Immature natural killer cell (primary cell): ENCODE data around the gene RSL1D1. TPM values are rescaled to one million over a fixed set of nuclear protein-coding genes. Genes with fewer than 3 reads are reported as not detected.

Experiments
- DNase-seq, 3 donors: peaks; one replicate each; pipeline ENCODE4 v3.0.0; 2022; ENCODE audit warnings: mixed read lengths in 1 of 3
- H3K27ac Mint-ChIP-seq, 6 donors: one replicate each; pipeline ENCODE4 v1.8.0; 2020; ENCODE audit warnings: mixed read lengths in 6 of 6, mild to moderate bottlenecking in 5 of 6, inconsistent platforms in 4 of 6, moderate library complexity in 3 of 6
- H3K27me3 Mint-ChIP-seq, 3 donors: one replicate each; pipeline ENCODE4 v1.8.0; 2020 to 2021; ENCODE audit warnings: low read depth in 3 of 3, mild to moderate bottlenecking in 3 of 3, mixed read lengths in 3 of 3, moderate library complexity in 3 of 3, inconsistent platforms in 1 of 3
- H3K36me3 Mint-ChIP-seq, 3 donors: one replicate each; pipeline ENCODE4 v1.8.0; 2020; ENCODE audit warnings: mixed read lengths in 3 of 3, inconsistent platforms in 2 of 3, mild to moderate bottlenecking in 2 of 3
- H3K4me1 Mint-ChIP-seq, 2 donors: one replicate each; pipeline ENCODE4 v1.8.0; 2020; ENCODE audit warnings: inconsistent platforms in 2 of 2, mild to moderate bottlenecking in 2 of 2, mixed read lengths in 2 of 2, moderate library complexity in 1 of 2
- H3K4me3 Mint-ChIP-seq, 5 donors: one replicate each; pipeline ENCODE4 v1.8.0; 2020; ENCODE audit warnings: mild to moderate bottlenecking in 5 of 5, mixed read lengths in 5 of 5, inconsistent platforms in 3 of 5, moderate library complexity in 3 of 5
- H3K9me3 Mint-ChIP-seq, 6 donors: one replicate each; pipeline ENCODE4 v1.8.0; 2020; ENCODE audit warnings: mild to moderate bottlenecking in 6 of 6, mixed read lengths in 6 of 6, inconsistent platforms in 4 of 6, moderate library complexity in 3 of 6
- polyA plus RNA-seq, 3 donors: library from polyadenylated mRNA; unstranded; fragments of 300-500 nt; fragmentation: Illumina TruSeq; gene quantifications; one replicate each; pipeline ENCODE4 v1.2.3, GENCODE V29; 2021

RSL1D1 gene
- polyA plus RNA-seq, result 100 to 1,000 TPM in 2 of 3 donors, 10 to 100 TPM in 1; 37.4 to 206 (median 161) TPM

DNA sequence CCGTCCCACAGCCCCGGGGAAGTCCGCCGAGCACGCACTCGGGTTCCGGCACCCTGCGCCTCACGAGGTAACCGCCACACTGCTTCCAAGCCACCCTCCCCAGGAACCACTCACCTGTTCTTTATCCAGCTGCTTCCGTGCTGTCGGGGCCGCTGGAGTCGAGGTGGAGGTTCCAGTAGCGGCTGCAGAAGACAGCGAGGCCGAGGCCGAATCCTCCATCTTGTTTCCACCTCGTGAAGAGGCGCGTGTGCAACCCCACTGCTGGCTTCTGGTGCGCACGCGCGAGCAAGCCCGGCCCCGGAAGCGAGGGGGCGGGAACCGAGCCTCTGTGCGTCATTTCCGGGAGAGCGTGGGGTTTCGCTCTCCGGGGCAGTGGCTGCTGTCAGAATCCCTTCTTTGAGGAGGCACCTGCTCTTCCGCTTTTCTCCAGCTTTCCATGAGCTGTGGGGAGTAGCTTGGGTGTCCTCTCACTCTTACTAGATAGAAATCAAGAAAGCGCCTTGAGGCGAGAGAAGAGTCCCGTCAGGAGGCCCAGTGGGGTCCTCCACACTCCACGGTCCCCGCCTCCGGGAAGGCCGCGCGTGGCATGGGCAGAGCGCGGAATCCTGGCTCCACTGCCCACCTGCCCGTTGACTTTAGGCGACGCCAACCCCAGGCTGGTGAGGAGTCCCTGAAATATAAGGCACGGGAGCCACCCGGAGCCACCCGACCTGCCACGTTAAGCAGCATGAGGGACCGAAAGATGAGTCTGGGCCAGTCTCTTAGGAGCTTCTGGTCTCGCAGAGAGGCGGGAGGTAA lies at the start of gene RSL1D1:
TSS of gene RSL1D1 (minus strand) at position 249 of the 798 bp plus-strand sequence. CDS start at position 219, 30 bp downstream.
- peak within 1 kb of the TSS; percentile 97 to 99 (median 98) for H3K27ac Mint-ChIP-seq
- peak; percentile 94 to 96 (median 95) for DNase-seq
- peaks cover 8 to 10% (median 10%) of the 10 kb centered on the region in 3 donors for H3K27me3 Mint-ChIP-seq
- H3K4me3 Mint-ChIP-seq, result peak within 1 kb of the TSS; percentile 98 to 100 (median 99)
- H3K9me3 Mint-ChIP-seq, result no peaks in the 10 kb centered on the region
- peaks cover 2 to 22% (median 4%) of the 10 kb centered on the region in 3 donors for H3K36me3 Mint-ChIP-seq
- H3K4me1 Mint-ChIP-seq, result peaks cover 42 to 45% of the 10 kb centered on the region in 2 donors

- peaks cover 0 to 7% (median 0%) of the 10 kb centered on the region in 3 donors for H3K36me3 Mint-ChIP-seq
- no peak overlapping the region for H3K4me3 Mint-ChIP-seq
- DNase-seq, result no peak
- H3K27ac Mint-ChIP-seq, result peak overlapping the region in 1 of 6 donors; percentile 26
- peaks cover 0 to 3% (median 2%) of the 10 kb centered on the region in 3 donors for H3K27me3 Mint-ChIP-seq
- no peaks in the 10 kb centered on the region for H3K9me3 Mint-ChIP-seq
- H3K4me1 Mint-ChIP-seq, result peaks cover 35 to 40% of the 10 kb centered on the region in 2 donors
Measured at GRCh38 chr16:11901091-11901490, 49.7 kb upstream of the RSL1D1 start.

DNA sequence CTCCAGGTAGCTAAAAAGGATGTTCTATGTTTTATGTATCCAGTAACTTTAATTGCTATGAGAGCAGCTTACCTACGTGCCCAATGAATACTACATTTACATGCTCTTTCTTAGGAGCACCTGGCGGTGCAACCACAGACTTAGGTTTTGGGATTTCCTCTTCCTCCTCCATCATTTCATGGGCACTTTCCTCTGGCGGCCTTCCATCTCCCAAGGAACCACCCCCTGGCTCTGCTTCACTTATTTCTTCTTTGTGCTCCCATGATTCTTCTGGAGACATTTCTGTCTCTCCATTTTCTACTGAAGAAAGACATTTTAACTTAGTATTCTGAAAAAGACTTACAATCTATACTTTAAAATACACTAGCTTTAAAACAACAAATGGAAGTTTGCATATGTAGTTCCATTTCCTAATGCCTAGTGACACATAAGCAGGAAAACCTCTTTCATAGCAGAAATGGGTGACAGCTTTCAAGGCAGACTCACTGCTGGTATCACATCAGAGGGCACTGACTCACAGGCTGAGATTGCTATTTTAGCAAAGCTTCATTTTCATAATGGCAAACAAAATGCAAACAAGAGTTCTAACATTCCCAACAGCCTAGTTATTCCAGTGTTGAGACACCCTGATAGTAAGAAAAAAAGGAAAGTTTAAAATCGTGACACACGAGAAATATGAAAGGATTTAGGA lies 45.3 kb upstream of the RSL1D1 start:
- peak overlapping the region in 3 of 6 donors; percentile 19 to 80 (median 64) for H3K27ac Mint-ChIP-seq
- no peak for DNase-seq
- peaks cover 5 to 12% (median 6%) of the 10 kb centered on the region in 3 donors for H3K36me3 Mint-ChIP-seq
- H3K4me3 Mint-ChIP-seq, result no peak overlapping the region
- no peaks in the 10 kb centered on the region for H3K9me3 Mint-ChIP-seq
- H3K27me3 Mint-ChIP-seq, result peaks cover 0 to 3% (median 0%) of the 10 kb centered on the region in 3 donors
- H3K4me1 Mint-ChIP-seq, result peaks cover 31 to 41% of the 10 kb centered on the region in 2 donors

- H3K9me3 Mint-ChIP-seq, result no peaks in the 10 kb centered on the region
- H3K27ac Mint-ChIP-seq, result peak overlapping the region in 4 of 6 donors; percentile 14 to 76 (median 44)
- H3K36me3 Mint-ChIP-seq, result peaks cover 11 to 17% (median 12%) of the 10 kb centered on the region in 3 donors
- peak; percentile 17 to 26 (median 23) for DNase-seq
- H3K27me3 Mint-ChIP-seq, result no peaks in the 10 kb centered on the region
- H3K4me3 Mint-ChIP-seq, result no peak overlapping the region
- peaks cover 8 to 14% of the 10 kb centered on the region in 2 donors for H3K4me1 Mint-ChIP-seq
Measured at GRCh38 chr16:11893571-11893970, 42.2 kb upstream of the RSL1D1 start.

- H3K9me3 Mint-ChIP-seq, result no peaks in the 10 kb centered on the region
- H3K4me3 Mint-ChIP-seq, result no peak overlapping the region
- H3K27me3 Mint-ChIP-seq, result no peaks in the 10 kb centered on the region
- no peak for DNase-seq
- peaks cover 4 to 8% of the 10 kb centered on the region in 2 donors for H3K4me1 Mint-ChIP-seq
- peaks cover 11 to 17% (median 13%) of the 10 kb centered on the region in 3 donors for H3K36me3 Mint-ChIP-seq
- no peak overlapping the region for H3K27ac Mint-ChIP-seq
Measured at GRCh38 chr16:11892761-11893160, 41.4 kb upstream of the RSL1D1 start.

DNA sequence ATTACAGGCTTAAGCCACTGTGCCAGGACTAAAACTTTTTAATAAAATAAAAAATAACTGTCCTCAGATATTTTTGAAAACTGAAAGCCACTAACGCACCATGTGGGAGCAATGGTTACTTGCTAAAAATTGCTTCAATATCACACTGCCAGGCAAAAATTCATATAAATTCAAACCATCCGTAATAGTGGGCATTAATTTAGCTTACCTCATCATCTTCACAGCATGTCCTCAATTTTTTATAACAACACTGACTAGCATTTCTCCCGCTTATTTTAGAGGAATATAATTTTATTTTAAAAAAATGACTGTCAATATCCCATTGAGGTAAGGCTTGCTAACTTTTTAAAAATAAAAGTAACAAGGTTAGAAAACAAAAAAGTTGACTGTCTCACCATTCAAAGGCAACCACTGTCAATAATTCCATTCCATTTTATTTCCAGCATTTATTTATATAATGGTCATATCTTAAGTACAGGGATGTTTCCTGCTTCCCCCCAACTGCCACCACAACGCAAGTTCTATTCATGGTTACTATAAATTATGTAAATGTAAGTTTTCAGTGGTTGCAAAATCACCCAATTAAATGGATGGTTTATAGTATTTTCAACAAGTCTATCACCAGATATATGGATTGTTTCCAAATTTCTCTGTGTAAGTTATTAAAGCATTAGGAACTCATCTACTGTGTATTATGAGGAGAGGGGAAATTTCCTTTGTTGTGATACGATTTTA lies 39.1 kb upstream of the RSL1D1 start:
- H3K36me3 Mint-ChIP-seq, result peaks cover 19 to 28% (median 19%) of the 10 kb centered on the region in 3 donors
- no peaks in the 10 kb centered on the region for H3K27me3 Mint-ChIP-seq
- peak overlapping the region in 2 of 6 donors; percentile 36 to 62 for H3K27ac Mint-ChIP-seq
- no peak for DNase-seq
- H3K4me1 Mint-ChIP-seq, result peaks cover 3 to 7% of the 10 kb centered on the region in 2 donors
- H3K9me3 Mint-ChIP-seq, result no peaks in the 10 kb centered on the region
- H3K4me3 Mint-ChIP-seq, result no peak overlapping the region

GRCh38 chr16:11886881-11887280 lies 35.5 kb upstream of the RSL1D1 start:
- Mint-ChIP-seq H3K27ac (peak overlapping the region in 2 of 6 donors; percentile 23 to 51), H3K9me3 (no peaks in the 10 kb centered on the region), H3K4me3 (no peak overlapping the region), H3K4me1 (no peaks in the 10 kb centered on the region), H3K27me3 (no peaks in the 10 kb centered on the region), H3K36me3 (peaks cover 12 to 27% (median 15%) of the 10 kb centered on the region in 3 donors)
- no peak for DNase-seq

DNA sequence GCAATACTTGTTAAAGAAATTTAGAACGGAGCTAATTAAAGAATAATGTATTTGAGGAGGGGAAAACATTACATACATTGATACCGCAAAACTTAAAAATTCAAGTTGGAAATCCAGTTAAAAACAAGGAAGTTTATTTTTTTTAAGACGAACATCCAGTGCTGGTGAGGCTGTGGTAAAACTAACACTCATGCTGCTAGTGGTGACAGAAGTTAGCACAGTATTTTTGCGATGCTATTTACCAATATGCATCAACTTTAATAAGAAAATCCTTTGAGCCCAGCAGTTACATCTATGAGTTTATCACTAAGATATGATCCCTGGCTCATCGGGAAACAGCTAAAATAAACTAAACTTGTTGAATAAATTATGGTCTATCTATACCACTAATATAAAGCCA lies 32.7 kb upstream of the RSL1D1 start:
- Mint-ChIP-seq H3K27ac (peak overlapping the region in 1 of 6 donors; percentile 2), H3K27me3 (no peaks in the 10 kb centered on the region), H3K4me1 (no peaks in the 10 kb centered on the region), H3K36me3 (peaks cover 8 to 29% (median 19%) of the 10 kb centered on the region in 3 donors), H3K9me3 (no peaks in the 10 kb centered on the region), H3K4me3 (no peak overlapping the region)
- no peak for DNase-seq

- peak overlapping the region in 1 of 6 donors; percentile 67 for H3K27ac Mint-ChIP-seq
- peaks cover 0 to 30% (median 15%) of the 10 kb centered on the region in 3 donors for H3K36me3 Mint-ChIP-seq
Measured at GRCh38 chr16:11880007-11880406, 28.7 kb upstream of the RSL1D1 start.

DNA sequence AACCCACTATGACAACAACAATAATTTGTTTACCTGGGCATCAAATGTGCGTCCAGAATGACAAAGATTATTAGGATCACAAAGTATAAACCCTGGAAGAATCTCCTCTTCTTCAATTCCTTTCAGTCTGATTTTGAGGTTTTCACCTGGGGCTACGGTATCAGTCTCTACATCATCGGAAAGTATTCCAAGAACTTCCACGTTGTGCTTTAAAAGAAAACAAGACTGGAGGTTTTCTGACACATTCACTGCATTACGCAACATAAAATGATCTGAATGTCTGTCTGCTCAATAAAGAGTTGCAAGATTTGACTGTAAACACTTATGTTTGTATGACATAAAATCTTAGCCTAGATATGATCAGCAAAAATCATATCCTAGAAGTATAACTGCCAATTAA lies 26.0 kb upstream of the RSL1D1 start:
- no peak for DNase-seq
- Mint-ChIP-seq H3K9me3 (no peaks in the 10 kb centered on the region), H3K36me3 (peaks cover 5 to 40% (median 20%) of the 10 kb centered on the region in 3 donors), H3K27me3 (no peaks in the 10 kb centered on the region), H3K27ac (no peak overlapping the region), H3K4me3 (no peak overlapping the region), H3K4me1 (no peaks in the 10 kb centered on the region)

More at GRCh38 chr16:11880007-11880406, 28.7 kb upstream of the RSL1D1 start:
- DNase-seq, result no peak
- H3K27me3 Mint-ChIP-seq, result no peaks in the 10 kb centered on the region
- no peak overlapping the region for H3K4me3 Mint-ChIP-seq
- H3K4me1 Mint-ChIP-seq, result no peaks in the 10 kb centered on the region
- H3K9me3 Mint-ChIP-seq, result no peaks in the 10 kb centered on the region

GRCh38 chr16:11876306-11876705 lies 25.0 kb upstream of the RSL1D1 start:
- H3K27me3 Mint-ChIP-seq, result no peaks in the 10 kb centered on the region
- peaks cover 6 to 41% (median 20%) of the 10 kb centered on the region in 3 donors for H3K36me3 Mint-ChIP-seq
- H3K4me3 Mint-ChIP-seq, result no peak overlapping the region
- H3K4me1 Mint-ChIP-seq, result no peaks in the 10 kb centered on the region
- no peak for DNase-seq
- H3K9me3 Mint-ChIP-seq, result no peaks in the 10 kb centered on the region
- peak overlapping the region in 2 of 6 donors; percentile 7 to 40 for H3K27ac Mint-ChIP-seq

- no peak for DNase-seq
- Mint-ChIP-seq H3K4me3 (no peak overlapping the region), H3K9me3 (no peaks in the 10 kb centered on the region), H3K4me1 (no peaks in the 10 kb centered on the region), H3K27me3 (no peaks in the 10 kb centered on the region), H3K36me3 (peaks cover 6 to 41% (median 20%) of the 10 kb centered on the region in 3 donors), H3K27ac (peak overlapping the region in 2 of 6 donors; percentile 34 to 40)
Measured at GRCh38 chr16:11875721-11876120, 24.4 kb upstream of the RSL1D1 start.

GRCh38 chr16:11871193-11871592 lies 19.9 kb upstream of the RSL1D1 start:
- H3K27me3 Mint-ChIP-seq, result no peaks in the 10 kb centered on the region
- peaks cover 6 to 23% (median 18%) of the 10 kb centered on the region in 3 donors for H3K36me3 Mint-ChIP-seq
- no peaks in the 10 kb centered on the region for H3K9me3 Mint-ChIP-seq
- H3K27ac Mint-ChIP-seq, result peak overlapping the region in 2 of 6 donors; percentile 27 to 34
- DNase-seq, result no peak
- H3K4me3 Mint-ChIP-seq, result no peak overlapping the region
- H3K4me1 Mint-ChIP-seq, result peaks cover 0 to under 1% of the 10 kb centered on the region in 2 donors
